Mesenchymal stem cell (in vitro differentiated cells and primary cell): Measurements from ENCODE around the gene CACNA1I.

Experiments
- DNase-seq: peaks from one replicate; pipeline ENCODE4 v3.0.0-alpha.2; 2013
- H2AFZ ChIP-seq: one replicate; pipeline ENCODE4 v1.6.1; 2013; ENCODE audit warnings: low read depth, mild to moderate bottlenecking, control low read depth, inconsistent platforms, low read length, moderate library complexity
- H2AK5ac ChIP-seq: 2 replicates; pipeline ENCODE4 v1.6.1; 2013; ENCODE audit warnings: low read length, moderate library complexity, mild to moderate bottlenecking, inconsistent platforms; ENCODE audit not compliant: severe bottlenecking
- H2BK120ac ChIP-seq: one replicate; pipeline ENCODE4 v1.6.1; 2013; ENCODE audit warnings: low read depth, mild to moderate bottlenecking, inconsistent platforms, low read length, moderate library complexity
- H2BK12ac ChIP-seq, 2 experiments: one replicate each; pipeline ENCODE4 v1.6.1; 2013; ENCODE audit warnings: inconsistent platforms in 2 of 2, low read length in 2 of 2, mild to moderate bottlenecking in 2 of 2, moderate library complexity in 2 of 2, control low read depth in 1 of 2
- H2BK15ac ChIP-seq: one replicate; pipeline ENCODE4 v1.6.1; 2013; ENCODE audit warnings: mild to moderate bottlenecking, low read depth, inconsistent platforms; ENCODE audit not compliant: poor library complexity, severe bottlenecking
- H2BK5ac ChIP-seq: 2 replicates; pipeline ENCODE4 v1.6.1; 2013; ENCODE audit warnings: low read depth, mild to moderate bottlenecking, low read length, control low read depth, inconsistent platforms; ENCODE audit not compliant: poor library complexity, severe bottlenecking
- H3K14ac ChIP-seq, 2 experiments: one replicate each; pipeline ENCODE4 v1.6.1; 2013; ENCODE audit warnings: inconsistent platforms in 2 of 2, low read length in 2 of 2, control low read depth in 1 of 2, mild to moderate bottlenecking in 1 of 2, moderate library complexity in 1 of 2
- H3K18ac ChIP-seq, 2 experiments: one replicate each; pipeline ENCODE4 v1.6.1; 2013; ENCODE audit warnings: inconsistent platforms in 2 of 2, low read length in 2 of 2, control low read depth in 1 of 2, low read depth in 1 of 2, mild to moderate bottlenecking in 1 of 2
- H3K23ac ChIP-seq, 2 experiments: one replicate each; pipeline ENCODE4 v1.6.1; 2013; ENCODE audit warnings: inconsistent platforms in 2 of 2, low read length in 2 of 2, mild to moderate bottlenecking in 2 of 2, moderate library complexity in 2 of 2, control low read depth in 1 of 2
- H3K27ac ChIP-seq: 2 replicates; pipeline ENCODE4 v1.5.1; 2013; ENCODE audit warnings: mild to moderate bottlenecking, moderate library complexity, low read length, control low read depth, inconsistent platforms; ENCODE audit not compliant: poor library complexity, severe bottlenecking
- H3K27me3 ChIP-seq, 2 experiments: 2 replicates each; pipeline versions ENCODE4 v1.6.1 to v1.7.0; 2013; ENCODE audit warnings: low read length in 2 of 2, mild to moderate bottlenecking in 2 of 2, moderate library complexity in 2 of 2, control low read depth in 1 of 2, inconsistent platforms in 1 of 2; ENCODE audit not compliant: control insufficient read depth in 1 of 2, insufficient read depth in 1 of 2
- H3K36me3 ChIP-seq, 2 experiments: 2 replicates each; pipeline versions ENCODE4 v1.6.1 to v1.7.0; 2013; ENCODE audit warnings: low read length in 2 of 2, control low read depth in 1 of 2, inconsistent platforms in 1 of 2, low read depth in 1 of 2, mild to moderate bottlenecking in 1 of 2; ENCODE audit not compliant: insufficient read depth in 2 of 2, control insufficient read depth in 1 of 2
- H3K4ac ChIP-seq, 2 experiments: one replicate each; pipeline ENCODE4 v1.6.1; 2013; ENCODE audit warnings: inconsistent platforms in 2 of 2, low read length in 2 of 2, mild to moderate bottlenecking in 2 of 2, moderate library complexity in 2 of 2, control low read depth in 1 of 2, low read depth in 1 of 2
- H3K4me1 ChIP-seq: 2 replicates; pipeline ENCODE4 v1.6.1; 2013; ENCODE audit warnings: low read depth, low read length, control low read depth; ENCODE audit not compliant: control insufficient read depth, insufficient read depth
- H3K4me2 ChIP-seq: 2 replicates; pipeline ENCODE4 v1.6.1; 2013; ENCODE audit warnings: low read length, mild to moderate bottlenecking, inconsistent platforms; ENCODE audit not compliant: poor library complexity, severe bottlenecking
- H3K4me3 ChIP-seq, 2 experiments: 2 replicates each; pipeline versions ENCODE4 v1.5.1 to v1.7.0; 2013; ENCODE audit warnings: low read length in 2 of 2, mild to moderate bottlenecking in 2 of 2, control low read depth in 1 of 2, low read depth in 1 of 2; ENCODE audit not compliant: insufficient read depth in 1 of 2
- H3K79me1 ChIP-seq: replicated peaks from 2 replicates; pipeline ENCODE4 v1.6.1; 2013; ENCODE audit warnings: mild to moderate bottlenecking, control low read depth, low read length, inconsistent platforms; ENCODE audit not compliant: poor library complexity, severe bottlenecking
- H3K9ac ChIP-seq: 2 replicates; pipeline ENCODE4 v1.7.0; 2013; ENCODE audit warnings: mild to moderate bottlenecking, low read length, moderate library complexity
- H3K9me3 ChIP-seq: 2 replicates; pipeline ENCODE4 v1.7.0; 2013; ENCODE audit warnings: mild to moderate bottlenecking, low read length; ENCODE audit not compliant: control insufficient read depth
- H4K8ac ChIP-seq: one replicate; pipeline ENCODE4 v1.6.1; 2013; ENCODE audit warnings: inconsistent platforms, mild to moderate bottlenecking, low read length, moderate library complexity
- H4K91ac ChIP-seq: one replicate; pipeline ENCODE4 v1.6.1; 2013; ENCODE audit warnings: mild to moderate bottlenecking, low read length, inconsistent platforms
- WGBS: methylation state at CpG from one replicate; pipeline ENCODE4 v1.1.7; 2013; ENCODE audit warnings: mixed read lengths; 5-methylcytosine and 5-hydroxymethylcytosine counted together

The CACNA1I gene

DNA sequence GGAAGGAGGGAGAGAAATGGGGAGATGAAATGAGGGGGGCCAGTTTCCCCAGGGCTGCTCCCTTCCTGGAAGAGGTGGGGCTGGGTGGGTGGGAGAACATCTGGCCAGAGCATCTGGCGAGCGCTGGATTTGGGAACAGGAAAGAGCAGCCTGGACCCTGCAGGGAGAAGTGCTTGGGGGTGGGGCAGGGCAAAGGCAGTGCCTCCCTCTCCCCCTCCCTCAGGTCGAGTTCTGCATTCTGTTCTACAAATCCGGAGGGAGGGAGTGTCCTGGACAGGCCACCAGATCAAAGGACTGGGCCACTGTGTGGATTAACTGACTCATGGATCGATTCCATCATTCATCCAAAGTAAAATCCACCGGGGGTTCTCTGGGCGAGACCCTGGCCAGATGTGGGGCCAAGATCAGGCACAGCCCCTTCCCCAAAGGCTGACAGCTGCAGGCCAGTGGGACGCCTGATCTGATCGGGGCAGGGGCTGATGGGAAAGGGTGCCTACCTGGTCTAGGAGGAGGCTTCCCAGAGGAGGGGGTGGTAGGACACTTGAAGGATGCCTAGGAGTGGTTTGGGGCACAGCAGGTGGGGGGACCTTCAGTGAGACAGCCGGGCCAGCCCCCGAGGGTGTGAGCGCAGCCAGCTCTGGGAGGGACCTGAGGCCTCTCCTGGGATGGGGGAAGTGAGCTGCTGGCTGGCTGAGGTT is 57.5 kb downstream of the CACNA1I start:
- no peak overlapping the region for H2BK12ac ChIP-seq
- no peaks in the 10 kb centered on the region for H3K79me1 ChIP-seq
- no peak overlapping the region for H2BK5ac ChIP-seq
- no peaks in the 10 kb centered on the region for H3K36me3 ChIP-seq
- no peak overlapping the region for H2BK120ac ChIP-seq
- no peak overlapping the region for H3K4ac ChIP-seq
- no peak for DNase-seq
- H4K8ac ChIP-seq, result no peak overlapping the region
- H3K18ac ChIP-seq, result no peak overlapping the region
- H3K4me3 ChIP-seq, result no peak overlapping the region
- H3K27ac ChIP-seq, result no peak overlapping the region
- no peak overlapping the region for H3K4me2 ChIP-seq
- H3K9me3 ChIP-seq, result no peaks in the 10 kb centered on the region
- peaks cover 49 to 90% of the 10 kb centered on the region in 2 experiments for H3K27me3 ChIP-seq
- WGBS, result 63% methylated on average over 12 of the region's 12 CpGs
- no peak overlapping the region for H2AFZ ChIP-seq
- no peak overlapping the region for H3K9ac ChIP-seq
- H3K23ac ChIP-seq, result no peak overlapping the region
- H3K14ac ChIP-seq, result no peak overlapping the region
- H2AK5ac ChIP-seq, result no peak overlapping the region
- no peaks in the 10 kb centered on the region for H3K4me1 ChIP-seq
- H2BK15ac ChIP-seq, result no peak overlapping the region
- H4K91ac ChIP-seq, result no peak overlapping the region

GRCh38 chr22:39628563-39629080 is 58.1 kb downstream of the CACNA1I start:
- Histone ChIP-seq H2BK5ac (no peak overlapping the region), H3K27me3 (peaks cover 43 to 87% of the 10 kb centered on the region in 2 experiments), H3K4ac (no peak overlapping the region), H2BK12ac (no peak overlapping the region), H4K8ac (no peak overlapping the region), H4K91ac (no peak overlapping the region), H3K9ac (no peak overlapping the region), H3K4me2 (no peak overlapping the region), H2AK5ac (no peak overlapping the region), H3K18ac (no peak overlapping the region), H3K4me1 (no peaks in the 10 kb centered on the region), H3K23ac (no peak overlapping the region), H3K27ac (no peak overlapping the region), H3K36me3 (no peaks in the 10 kb centered on the region), H2AFZ (no peak overlapping the region), H3K14ac (no peak overlapping the region), H2BK120ac (no peak overlapping the region), H3K79me1 (no peaks in the 10 kb centered on the region), H3K4me3 (no peak overlapping the region), H3K9me3 (no peaks in the 10 kb centered on the region), H2BK15ac (no peak overlapping the region)
- DNase-seq, result no peak
- 76% methylated on average over 12 of the region's 12 CpGs for WGBS

GRCh38 chr22:39629851-39630250 is 59.3 kb downstream of the CACNA1I start:
- peaks cover 33 to 85% of the 10 kb centered on the region in 2 experiments for H3K27me3 ChIP-seq
- H3K4ac ChIP-seq, result no peak overlapping the region
- WGBS, result 72% methylated on average over 8 of the region's 8 CpGs
- no peak overlapping the region for H3K9ac ChIP-seq
- H2BK15ac ChIP-seq, result no peak overlapping the region
- peaks cover 3% of the 10 kb centered on the region for H3K4me1 ChIP-seq
- H4K8ac ChIP-seq, result no peak overlapping the region
- H2BK5ac ChIP-seq, result no peak overlapping the region
- H2BK12ac ChIP-seq, result no peak overlapping the region
- H3K4me3 ChIP-seq, result no peak overlapping the region
- H4K91ac ChIP-seq, result no peak overlapping the region
- no peak overlapping the region for H3K27ac ChIP-seq
- no peak overlapping the region for H3K23ac ChIP-seq
- H2AK5ac ChIP-seq, result no peak overlapping the region
- no peaks in the 10 kb centered on the region for H3K9me3 ChIP-seq
- no peak overlapping the region for H2AFZ ChIP-seq
- no peaks in the 10 kb centered on the region for H3K79me1 ChIP-seq
- H3K4me2 ChIP-seq, result no peak overlapping the region
- no peak for DNase-seq
- no peaks in the 10 kb centered on the region for H3K36me3 ChIP-seq
- no peak overlapping the region for H3K18ac ChIP-seq
- no peak overlapping the region for H3K14ac ChIP-seq
- no peak overlapping the region for H2BK120ac ChIP-seq

DNA sequence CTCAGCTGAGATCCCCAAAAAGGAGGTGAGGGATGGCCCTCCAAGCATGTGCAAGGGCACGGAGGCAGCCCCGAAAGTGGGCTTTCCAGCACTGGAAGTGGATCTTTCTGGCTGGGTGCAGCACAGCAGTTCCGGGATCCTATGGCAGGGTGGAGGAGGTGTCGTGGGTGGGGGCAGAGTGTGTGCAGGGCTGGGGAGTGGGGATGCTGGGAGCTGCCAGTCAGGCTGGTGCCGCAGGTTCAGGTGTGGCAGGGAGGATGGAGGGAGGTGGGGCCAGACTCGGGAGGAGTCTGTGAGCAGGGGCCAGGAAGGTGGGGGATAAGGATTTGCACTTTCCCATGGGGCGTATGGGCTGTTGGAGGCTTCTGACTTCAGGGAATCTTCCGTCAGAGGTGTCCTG is 60.2 kb downstream of the CACNA1I start:
- H4K91ac ChIP-seq, result no peak overlapping the region
- WGBS, result 80% methylated on average over 8 of the region's 8 CpGs
- no peak overlapping the region for H2AFZ ChIP-seq
- H3K4me2 ChIP-seq, result no peak overlapping the region
- H3K36me3 ChIP-seq, result no peaks in the 10 kb centered on the region
- H4K8ac ChIP-seq, result no peak overlapping the region
- H3K18ac ChIP-seq, result no peak overlapping the region
- H3K27me3 ChIP-seq, result peaks cover 27 to 77% of the 10 kb centered on the region in 2 experiments
- no peak for DNase-seq
- no peak overlapping the region for H2AK5ac ChIP-seq
- H3K9me3 ChIP-seq, result no peaks in the 10 kb centered on the region
- no peak overlapping the region for H3K4ac ChIP-seq
- H2BK12ac ChIP-seq, result no peak overlapping the region
- H3K4me1 ChIP-seq, result peaks cover 11% of the 10 kb centered on the region
- no peak overlapping the region for H2BK5ac ChIP-seq
- no peak overlapping the region for H3K4me3 ChIP-seq
- no peak overlapping the region for H3K9ac ChIP-seq
- no peak overlapping the region for H2BK120ac ChIP-seq
- no peak overlapping the region for H3K14ac ChIP-seq
- no peak overlapping the region for H2BK15ac ChIP-seq
- H3K79me1 ChIP-seq, result no peaks in the 10 kb centered on the region
- H3K27ac ChIP-seq, result no peak overlapping the region
- no peak overlapping the region for H3K23ac ChIP-seq
